Stimulated activated CD8-positive, alpha-beta memory T cell treated with anti-CD3 and anti-CD28 coated beads, Interleukin-4, amount 100 ng/mL, for 4 hours (primary cell): Measurements from ENCODE around the gene AGPAT3.

Experiments
- DNase-seq, 2 donors: peaks; one replicate each; pipeline ENCODE4 v3.0.0-alpha.2; 2020; ENCODE audit warnings: low read depth in 2 of 2, low spot score in 1 of 2

The AGPAT3 gene

DNA sequence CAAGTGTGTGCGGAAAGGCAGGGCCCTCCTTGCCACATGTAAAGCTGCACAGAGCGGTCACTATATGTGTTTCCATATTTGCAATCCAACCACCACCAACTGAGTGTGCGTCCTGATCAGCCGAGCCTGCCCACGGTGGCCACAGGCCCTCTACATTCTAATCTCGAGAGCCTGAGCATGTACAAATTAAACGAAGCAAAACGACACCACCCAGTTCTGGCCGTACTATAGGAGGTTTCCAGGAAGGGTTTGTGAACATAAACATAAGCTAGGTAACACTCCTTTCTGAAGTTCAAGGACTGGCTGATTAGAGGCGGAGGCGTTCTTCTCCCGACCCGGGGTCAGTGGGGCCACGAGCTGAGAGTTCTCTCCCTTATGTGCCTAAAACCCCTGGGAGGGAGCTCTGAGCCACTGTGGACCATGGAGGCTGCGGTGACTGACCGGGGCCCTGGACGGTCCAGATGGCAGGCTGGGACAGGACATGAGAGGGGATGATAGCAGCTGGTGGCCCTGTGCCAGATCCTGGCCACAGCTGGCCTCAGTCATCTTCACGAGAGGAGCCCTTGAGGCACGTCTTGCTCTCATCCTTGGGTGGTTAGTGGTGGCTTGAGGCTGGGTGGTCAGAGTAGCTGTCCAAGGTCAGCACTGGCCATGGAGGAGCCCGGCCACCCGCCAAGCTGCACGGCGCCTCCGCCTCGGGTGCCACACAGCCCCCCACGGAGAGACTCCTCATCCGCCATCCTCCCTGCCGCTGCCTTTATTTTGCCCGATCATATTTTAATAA is 108.0 kb downstream of the AGPAT3 start:
- DNase-seq, result no peak

DNA sequence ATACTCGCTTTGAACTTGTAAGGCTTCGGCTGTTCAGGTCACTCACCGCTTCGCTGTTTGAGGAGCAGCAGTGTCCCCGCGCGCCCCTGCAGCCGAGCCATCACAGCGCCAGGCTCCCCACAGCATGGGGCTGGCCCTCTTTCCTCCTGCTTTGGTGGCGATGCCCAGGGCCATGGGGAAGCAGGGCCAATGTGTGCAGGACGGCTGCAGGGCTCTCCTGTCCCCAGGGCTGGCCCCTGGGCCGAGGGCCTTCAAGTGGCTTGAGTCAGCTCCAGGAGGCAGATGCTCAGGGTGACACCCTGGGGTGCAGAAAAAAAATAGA is 108.6 kb downstream of the AGPAT3 start:
- DNase-seq, result no peak

DNA sequence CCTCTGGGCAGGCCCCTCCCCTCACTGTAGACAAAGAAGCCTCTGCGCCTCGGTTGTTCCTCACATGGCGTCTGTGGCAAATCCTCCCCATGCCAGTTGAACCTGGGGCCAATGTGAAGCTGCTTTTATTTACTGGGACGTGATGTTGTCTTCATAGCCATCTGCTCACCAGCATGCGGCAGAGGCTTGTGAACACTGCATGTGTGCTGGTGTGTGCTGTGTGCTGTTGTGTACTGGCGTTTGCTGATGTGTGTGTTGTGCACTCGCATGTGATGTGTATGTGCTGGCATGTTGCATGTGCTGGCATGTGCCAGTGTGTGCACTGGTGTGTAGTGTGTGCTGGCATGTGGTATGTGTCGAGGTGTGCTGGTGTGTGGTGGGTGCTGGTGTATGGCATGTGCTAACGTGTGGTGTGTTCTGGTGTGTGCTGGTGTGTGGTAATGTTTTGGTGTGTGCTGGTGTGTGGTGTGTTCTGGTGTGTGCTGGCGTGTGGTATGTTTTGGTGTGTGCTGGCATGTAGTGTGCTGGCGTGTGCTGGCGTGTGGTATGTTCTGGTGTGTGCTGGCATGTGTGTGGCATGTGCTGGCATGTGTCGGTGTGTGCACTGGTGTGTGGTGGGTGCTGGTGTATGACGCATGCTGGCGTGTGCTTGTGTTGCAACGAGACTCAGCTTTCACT is 109.9 kb downstream of the AGPAT3 start:
- no peak for DNase-seq

DNA sequence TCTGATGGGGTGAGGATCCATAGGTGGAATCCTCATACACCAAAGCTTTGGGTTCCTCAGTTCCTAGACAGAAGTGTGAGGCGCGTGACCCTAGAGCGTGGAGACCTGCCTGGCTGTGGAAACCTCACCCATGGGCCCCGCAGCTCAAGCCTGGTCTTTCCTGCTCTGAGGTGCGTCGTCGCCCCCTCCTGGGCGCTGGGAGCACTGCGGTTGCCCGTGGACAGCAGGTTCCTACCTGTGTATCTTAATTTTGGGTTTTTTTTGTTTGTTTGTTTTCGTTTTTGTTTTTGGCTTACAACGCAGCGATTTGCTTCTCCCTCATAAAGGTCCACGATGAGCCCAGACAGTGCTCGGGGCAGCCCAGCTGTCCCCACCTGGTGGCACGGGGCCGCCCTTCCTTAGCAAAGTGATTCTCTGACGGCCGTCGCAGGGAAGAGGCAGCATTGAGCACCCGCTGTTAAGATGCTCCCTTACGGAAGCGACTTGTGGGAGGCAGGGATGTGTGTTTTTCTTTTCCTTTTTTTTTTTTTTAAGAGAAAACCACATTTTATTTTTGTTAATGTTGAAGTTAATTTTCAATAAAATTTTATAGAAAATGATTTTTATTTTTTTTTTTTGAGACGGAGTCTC is 110.6 kb downstream of the AGPAT3 start:
- peak; percentile 63 to 66 for DNase-seq

DNA sequence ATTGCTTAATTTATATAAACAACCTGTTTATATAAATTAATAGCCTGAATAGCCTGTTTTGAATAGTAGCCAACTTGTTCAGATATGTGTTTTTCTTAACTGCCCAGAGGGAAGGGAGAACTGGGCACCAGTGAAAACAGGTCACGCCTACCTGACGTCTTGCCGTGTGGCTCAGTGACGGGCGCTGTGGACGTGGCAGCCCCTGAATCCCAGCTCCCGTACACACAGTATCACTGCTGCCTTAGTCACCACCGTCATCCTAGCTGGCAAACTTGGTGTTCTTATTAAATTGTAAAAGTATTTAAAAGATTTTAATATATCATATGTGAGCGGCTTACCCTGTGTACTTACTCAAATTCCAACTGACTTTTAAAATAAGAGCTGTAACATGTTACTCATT is 111.6 kb downstream of the AGPAT3 start:
- no peak for DNase-seq

DNA sequence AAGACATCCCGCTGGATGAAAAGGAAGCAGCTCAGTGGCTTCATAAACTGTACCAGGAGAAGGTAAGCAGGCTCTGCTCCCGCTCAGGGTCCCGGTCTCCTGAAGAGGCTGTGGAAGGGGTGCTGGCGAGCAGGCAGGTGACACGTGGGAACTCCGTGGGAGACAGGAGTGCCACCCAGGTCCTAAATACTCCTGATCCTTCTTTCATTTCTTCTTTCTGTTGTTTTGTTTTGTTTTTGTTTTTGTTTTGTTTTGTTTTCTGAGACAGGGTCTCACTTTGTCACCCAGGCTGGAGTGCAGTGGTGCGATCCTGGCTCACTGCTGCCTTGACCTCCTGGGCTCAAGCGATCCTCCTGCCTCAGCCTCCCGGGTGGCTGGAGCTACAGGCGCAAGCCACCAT is 113.0 kb downstream of the AGPAT3 start:
- DNase-seq, result no peak

DNA sequence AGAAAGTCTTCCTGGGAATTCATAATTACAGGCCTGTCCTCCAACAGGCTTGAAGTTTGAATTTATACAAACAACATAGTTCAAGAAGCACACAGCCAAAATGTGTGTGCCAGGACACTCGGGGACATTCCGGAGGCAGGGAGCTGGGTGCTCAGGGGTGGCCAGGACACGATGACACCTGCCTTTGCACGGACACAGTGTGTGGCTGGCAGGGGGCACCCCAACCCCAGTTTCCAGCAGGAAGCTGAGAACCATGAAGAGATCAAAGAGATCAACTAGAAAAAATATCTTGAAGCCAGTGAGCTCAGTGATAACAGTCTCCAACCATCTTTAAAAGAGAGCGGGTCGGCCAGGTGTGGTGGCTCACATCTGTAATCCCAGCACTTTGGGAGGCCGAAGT is 114.6 kb downstream of the AGPAT3 start:
- no peak for DNase-seq

DNA sequence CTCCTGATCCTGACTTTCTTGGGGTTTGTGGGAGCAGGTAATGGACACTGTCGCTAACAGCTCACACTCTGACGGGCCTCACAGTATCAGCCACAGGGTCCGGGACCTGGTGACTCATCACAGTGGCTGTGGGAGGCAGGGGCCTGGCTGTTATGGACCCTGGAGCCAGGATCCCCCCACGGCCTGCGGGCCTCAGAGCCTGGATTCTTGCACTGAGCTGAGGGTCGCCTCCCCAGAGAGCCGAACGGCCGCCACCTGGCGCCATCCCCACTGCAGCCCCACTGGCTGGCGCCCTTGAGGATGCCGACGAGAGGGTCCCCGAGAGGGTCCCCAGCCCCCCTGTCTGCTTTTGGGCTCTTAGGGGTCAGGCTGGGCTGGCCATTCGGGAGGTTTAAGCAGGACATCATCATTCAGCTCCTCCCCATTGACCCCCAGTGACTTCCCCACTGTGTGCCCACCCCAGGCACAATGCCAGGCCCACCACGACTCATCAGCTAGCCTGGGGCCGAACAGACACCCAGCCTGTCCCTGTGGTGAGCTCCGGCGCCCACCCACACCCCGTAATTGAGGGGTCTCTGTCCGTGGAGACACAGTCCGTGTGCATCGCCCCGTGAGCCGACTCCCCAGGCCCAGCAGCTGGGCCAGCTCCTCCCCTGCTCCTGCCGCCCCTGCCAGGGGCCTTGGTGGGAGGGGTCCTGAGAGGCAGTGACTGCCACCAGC is 116.3 kb downstream of the AGPAT3 start:
- DNase-seq, result no peak

DNA sequence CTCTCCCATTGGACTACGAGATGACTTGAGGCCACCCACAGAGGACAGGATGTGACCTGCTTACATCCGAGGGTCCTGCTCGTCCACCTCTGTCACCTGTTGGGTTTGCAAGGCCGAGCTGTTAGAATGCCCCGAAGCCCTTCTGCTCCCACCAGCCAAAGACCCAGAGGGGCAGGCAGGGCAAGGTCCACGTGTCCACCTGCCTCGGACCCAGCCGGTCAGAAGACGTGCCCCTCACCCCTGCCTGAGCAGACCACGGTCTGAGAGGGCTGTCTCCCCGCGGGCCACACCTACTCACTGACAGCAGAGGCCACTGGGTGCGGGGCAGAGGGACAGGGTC is 116.8 kb downstream of the AGPAT3 start:
- no peak for DNase-seq

DNA sequence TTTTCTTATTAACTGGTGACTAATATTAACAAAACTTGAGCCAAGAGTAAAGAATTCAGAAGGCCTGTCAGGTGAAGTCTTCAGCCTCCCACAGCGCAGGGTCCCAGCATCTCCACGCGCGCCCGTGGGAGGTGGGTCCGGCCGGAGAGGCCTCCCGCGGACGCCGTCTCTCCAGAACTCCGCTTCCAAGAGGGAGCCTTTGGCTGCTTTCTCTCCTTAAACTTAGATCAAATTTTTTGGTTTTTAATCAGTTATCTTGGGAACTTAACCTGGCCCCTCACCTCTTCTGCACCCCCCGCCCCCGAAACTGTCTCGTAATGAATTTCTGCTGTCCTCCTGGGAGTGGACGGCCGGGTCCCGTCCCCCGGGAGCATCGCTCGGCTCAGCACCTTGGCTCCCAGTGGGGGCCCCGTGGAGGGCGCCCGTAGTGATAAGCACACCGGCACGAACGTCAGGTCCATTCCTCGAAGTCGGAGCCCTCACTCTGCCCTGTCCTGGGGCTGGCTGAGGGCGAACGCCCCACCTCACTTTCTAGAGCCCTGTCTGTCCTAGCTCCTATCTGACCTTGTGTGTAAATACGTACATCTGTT is 117.6 kb downstream of the AGPAT3 start:
- no peak for DNase-seq

DNA sequence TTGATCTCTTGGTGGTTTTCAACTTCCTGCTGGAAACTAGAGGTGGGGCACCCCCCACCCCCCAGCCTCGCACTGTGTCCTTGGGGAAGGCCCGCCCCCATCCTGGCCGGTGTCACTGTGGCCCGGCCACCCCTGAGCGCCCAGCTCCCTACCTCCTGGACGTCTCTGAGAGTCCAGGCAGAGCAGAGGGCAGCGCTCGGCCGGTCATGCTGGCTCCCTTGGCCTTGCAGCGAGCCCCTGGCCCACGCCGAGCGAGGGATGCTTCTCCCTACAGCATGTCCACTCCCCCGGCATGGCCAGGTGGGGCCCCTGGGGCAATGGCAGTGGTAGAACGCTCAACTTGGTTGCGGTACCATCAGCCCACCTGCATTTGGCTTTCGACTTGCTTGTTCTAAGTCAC is 118.4 kb downstream of the AGPAT3 start:
- no peak for DNase-seq

DNA sequence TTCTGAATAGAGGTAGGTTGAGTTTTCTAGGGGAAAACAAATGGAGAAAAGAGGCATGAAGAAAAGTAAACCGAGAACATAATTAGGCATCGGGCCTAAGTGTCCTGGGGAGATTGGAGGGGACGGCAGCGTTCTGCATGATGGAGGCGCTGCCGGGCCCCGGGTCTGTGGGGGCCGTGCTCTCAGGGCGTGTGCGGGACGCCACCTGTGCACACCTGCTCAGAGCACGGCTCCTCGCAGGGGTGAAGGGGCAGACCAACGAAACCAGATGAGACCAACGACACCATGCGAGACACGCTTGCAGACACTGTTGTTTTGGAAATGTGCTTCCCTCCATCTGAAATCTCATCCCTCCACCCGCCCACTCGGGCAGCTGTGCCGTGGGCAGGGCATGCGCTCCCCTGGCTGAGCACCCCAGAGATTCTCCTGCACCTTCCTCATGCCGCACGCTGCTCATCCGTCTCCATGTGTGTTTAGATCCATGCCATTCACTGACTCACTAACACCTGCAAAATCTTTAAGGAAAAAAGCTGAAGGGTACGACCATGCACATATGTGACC is 118.9 kb downstream of the AGPAT3 start:
- no peak for DNase-seq

DNA sequence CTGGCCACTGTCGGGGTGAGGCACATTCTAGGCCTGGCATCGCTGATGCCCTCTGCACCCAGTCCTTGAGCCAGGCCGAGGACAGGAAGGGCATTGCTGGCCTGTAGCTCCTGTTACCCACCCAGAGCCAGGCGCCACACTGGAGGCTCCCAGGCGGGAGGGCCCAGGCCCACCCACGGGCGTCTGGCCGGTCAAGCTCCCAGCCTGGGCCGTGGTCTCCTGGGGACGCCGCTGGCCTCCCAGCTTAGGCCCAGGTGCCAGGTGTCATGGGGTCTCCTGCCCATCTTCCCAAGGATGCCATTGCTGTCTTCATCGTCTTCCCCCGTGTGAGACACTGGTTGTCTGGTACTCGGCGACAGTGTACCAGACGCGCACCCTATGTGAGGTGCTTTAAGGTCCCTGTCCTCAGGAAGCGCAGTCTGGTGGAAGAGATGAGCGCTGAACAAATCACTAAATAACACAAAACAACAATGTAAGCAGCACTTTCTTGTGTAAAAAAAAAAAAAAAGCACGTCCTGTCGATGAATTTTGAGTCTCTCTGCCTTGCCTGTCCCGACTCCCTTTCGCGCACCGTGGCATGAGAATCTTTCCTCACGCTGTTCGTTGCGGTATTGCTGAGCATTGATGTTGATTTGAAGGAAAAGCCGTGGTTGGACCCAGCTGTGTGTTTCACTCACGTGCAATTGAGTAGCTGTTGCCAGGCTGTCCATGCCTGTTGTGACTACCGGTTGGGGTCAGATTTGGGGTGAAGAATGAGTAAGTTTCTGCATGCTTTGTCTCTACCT is 120.1 kb downstream of the AGPAT3 start:
- no peak for DNase-seq

DNA sequence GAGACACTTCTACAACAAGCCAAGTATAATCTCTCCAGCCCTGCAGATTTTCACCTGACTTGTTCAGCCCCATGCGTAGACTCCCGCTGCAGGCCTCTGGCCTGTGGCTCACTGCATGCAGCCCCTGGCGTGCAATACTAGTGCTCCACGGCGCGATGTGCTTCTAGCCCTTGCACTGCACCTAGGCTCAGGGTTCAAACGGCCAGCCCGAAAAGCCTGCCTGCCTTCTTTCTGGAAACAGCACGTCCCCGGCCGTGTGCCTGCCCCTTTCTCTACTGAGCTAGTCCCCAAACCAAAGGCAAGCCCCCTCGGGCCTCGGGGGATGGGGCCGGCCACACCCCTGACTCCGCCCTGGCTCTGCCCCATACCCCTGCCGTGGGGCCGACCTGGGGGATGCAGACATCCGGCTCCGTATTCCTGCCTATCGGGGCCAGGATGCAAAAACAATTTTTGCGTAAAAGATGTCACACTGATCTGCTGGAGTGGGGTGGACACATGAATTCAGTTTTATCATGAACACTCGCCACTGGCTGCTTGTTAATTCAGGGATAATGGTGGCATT is 120.7 kb downstream of the AGPAT3 start:
- no peak for DNase-seq

DNA sequence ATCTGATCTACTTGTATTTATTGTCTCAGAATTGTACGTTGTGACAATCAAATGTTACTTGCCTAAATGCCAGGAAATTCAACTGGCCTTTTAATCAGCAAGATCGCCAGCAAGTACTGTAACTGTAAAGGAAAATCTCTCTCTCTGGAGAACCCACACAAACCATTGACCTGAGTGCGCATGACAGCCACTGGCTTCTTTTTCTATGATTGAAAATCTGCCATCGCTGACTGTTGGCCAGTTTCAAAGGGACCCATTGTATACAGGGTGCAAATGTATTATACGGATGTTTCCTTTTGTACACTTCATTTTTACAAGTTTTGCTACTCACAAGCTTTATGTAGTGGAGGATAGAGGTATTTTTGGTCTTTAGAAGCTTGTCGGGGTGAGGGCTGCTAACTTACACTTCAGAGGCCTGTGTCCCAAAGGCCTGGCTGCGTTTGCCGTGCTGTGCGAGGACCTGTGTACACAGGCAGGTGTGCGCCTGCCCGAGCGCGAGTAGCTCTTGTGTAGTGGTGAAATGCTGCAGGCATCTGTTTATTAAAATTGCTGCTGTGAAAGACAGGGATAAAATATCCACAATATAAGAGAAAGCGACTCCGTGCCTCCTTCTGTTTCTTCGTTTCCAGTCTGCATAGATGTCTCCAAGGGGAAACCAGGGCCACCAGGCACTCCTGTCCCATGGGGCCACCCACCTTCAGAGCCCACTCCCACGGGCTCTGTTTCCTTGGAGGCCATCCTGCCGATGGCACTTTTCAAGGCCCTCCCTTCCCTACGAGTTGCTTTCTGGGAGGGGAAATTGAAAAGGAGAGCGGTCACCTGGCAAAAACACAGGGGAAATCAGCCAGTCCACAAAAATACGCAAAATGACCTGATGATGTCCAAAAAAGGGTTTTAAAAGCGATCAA is 121.8 kb downstream of the AGPAT3 start:
- no peak for DNase-seq

DNA sequence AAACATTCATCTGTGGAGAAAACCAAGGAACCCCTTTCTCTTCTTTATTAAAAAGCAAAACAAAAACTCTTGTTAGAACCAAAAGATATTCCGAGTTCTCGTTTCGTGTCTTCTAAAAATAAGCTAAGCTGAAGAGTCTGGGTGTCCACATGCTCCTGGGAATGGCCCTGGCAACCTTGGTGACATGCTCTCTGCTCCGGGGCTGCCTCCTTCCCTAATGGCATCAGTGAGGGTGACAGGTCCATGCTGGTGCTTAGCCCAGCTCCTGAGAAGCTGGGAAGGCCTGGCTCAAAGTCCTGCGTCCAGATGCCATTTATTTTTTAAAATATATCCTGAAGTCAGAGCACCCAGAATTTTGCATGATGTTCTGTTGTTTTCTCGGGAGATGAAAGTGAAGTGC is 122.5 kb downstream of the AGPAT3 start:
- DNase-seq, result no peak

DNA sequence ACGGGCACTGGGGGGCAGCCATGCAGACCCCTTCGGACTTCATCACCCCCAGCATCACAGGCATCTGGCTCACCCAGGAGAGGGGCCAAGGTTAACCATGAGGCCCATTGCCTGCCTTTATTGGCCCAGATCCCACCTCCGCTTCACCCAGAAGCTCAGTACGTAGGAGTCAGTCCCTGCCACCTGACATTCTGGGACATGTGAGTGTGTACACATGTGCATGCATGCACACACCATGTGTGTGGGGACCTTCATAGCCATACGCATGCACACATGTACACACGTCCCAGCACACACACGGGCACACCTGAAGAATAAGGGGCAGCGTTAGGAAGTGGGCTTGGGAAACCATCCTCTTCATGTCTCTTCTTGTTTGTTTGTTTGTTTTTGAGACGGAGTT is 123.0 kb downstream of the AGPAT3 start:
- DNase-seq, result no peak

DNA sequence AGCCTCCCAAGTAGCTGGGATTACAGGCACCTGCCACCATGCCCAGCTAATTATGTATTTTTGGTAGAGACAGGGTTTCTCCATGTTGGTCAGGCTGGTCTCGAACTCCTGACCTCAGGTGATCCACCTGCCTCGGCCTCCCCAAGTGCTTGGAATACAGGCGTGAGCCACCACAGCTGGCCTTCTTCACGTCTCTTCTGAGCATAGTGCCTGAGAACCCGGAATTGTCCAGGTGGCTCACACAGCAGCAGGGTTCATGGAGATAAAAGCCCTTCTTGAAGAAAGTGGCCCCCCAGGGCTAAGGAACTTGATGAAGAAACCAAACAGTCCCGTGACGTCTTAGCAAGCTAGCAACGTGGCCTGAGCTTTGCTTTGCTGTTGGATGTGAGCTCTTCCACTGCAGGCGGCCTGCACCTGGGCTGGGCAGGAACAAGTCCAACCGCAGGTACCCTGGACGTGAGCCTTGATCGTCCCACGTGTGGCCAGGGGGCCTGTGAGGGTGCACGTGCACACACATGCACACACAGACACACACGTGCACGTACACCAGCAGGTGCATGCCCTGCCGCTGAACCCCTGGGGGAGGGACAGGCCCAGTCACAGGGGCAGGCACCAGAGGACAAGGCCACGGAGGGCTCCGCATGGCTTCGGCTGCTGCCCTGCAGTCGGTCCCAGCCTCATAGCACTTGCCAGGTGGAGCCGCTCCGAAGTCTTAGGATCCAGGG is 123.6 kb downstream of the AGPAT3 start:
- no peak for DNase-seq

DNA sequence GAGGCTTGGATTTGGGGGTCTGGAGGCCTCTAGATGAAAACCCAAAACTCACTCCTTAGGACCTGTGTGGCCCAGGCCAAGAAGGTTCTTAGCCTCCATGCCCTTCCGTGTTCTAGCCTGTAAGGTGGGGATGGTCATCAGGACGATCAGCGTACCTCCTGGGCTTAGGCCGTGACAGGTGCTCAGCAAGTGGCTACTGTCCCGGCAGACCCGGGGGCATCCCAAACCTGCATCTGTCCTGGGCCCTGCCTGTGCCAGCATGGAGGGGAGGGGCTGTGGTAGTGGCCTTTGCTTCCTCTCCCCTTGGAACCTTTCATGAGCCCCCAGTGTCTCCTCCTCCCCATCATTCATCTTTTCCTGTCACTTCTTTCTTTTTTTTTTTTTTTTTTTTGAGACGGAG is 124.4 kb downstream of the AGPAT3 start:
- no peak for DNase-seq
